BLaER1 treated with 17β-estradiol and CSF1 and Interleukin-3, amounts not matched to agents 10 nM and 100 nM (cell line): Measurements from ENCODE around the gene ARL6IP1.

Experiments used
- H3K27ac ChIP-seq, 11 experiments: shearing (Covaris generic); formaldehyde crosslinking; 2 replicates each; pipeline ENCODE4 v1.8.1; 2022
- H3K27me3 ChIP-seq, 11 experiments: shearing (Covaris generic); formaldehyde crosslinking; 2 replicates each; pipeline ENCODE4 v1.8.1; 2022
- H3K36me3 ChIP-seq, 11 experiments: shearing (Covaris generic); formaldehyde crosslinking; 2 replicates each; pipeline ENCODE4 v1.8.1; 2022
- H3K4me1 ChIP-seq, 10 experiments: shearing (Covaris generic); formaldehyde crosslinking; 2 replicates each; pipeline ENCODE4 v1.8.1; 2022
- H3K4me2 ChIP-seq, 11 experiments: shearing (Covaris generic); formaldehyde crosslinking; 2 replicates each; pipeline ENCODE4 v1.8.1; 2022
- H3K4me3 ChIP-seq, 10 experiments: shearing (Covaris generic); formaldehyde crosslinking; 2 replicates each; pipeline ENCODE4 v1.8.1; 2022
- H3K9ac ChIP-seq, 11 experiments: shearing (Covaris generic); formaldehyde crosslinking; 2 replicates each; pipeline ENCODE4 v1.8.1; 2022
- H3K9me3 ChIP-seq, 11 experiments: shearing (Covaris generic); formaldehyde crosslinking; replicated peaks in 1 of 11; 2 replicates each; pipeline ENCODE4 v1.8.1; 2022
- H4K20me1 ChIP-seq, 11 experiments: shearing (Covaris generic); formaldehyde crosslinking; 2 replicates each; pipeline ENCODE4 v1.8.1; 2022
- Cebpa-rat ChIP-seq, 11 experiments: shearing (Covaris generic); IDR thresholded peaks; 2 replicates each; pipeline ENCODE4 v1.8.1; 2022

The ARL6IP1 gene

DNA sequence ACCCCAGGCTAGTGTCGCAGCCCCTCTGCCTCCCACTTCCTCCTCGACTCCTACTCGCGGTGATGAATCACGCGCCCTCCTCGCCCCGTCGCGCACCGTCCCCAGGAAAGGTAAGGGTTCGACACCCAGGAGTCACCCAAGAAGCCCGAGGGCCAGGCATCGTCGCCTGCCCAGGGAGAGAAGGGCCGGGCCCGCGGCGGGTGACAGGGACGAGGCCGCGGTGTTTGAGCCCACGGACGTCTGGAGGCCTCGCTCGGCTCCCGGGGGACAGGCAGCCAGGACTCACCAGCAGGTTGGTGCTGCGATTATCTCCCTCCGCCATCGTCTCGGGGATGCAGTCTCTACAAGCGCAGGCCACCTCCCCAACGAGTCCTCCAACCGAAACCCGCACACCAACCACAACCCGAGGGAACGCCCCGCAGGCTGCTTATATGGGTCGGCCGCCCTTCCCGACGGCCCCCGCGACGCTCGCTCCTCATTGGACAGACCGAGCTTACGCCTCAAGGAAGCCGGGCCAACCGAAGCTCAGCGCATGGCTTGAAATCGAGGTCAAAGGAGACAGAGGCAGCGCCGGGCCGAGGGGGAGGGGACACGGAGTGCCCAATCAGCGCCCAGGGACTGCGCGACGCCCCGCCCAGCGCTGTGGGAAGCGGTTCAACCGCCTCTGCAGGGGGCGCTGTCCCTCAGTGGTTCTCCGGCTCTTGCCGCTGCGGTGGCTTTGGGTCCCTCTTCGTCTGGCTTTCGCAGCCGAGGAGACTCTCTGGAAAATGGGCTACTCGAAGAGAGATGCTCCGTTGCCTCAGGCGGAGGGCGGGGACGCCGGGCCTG lies at the start of gene ARL6IP1:
Gene ARL6IP1, minus strand, starts transcription at position 405 of the 828 bp plus-strand sequence. Its CDS starts 83 bp downstream, at position 322.
- Histone ChIP-seq H3K27ac (peak within 1 kb of the TSS; percentile 85 to 98 (median 95)), H3K9ac (peak within 1 kb of the TSS; percentile 93 to 98 (median 96)), H3K4me1 (peaks cover 41 to 74% (median 68%) of the 10 kb centered on the region in 10 experiments), H3K36me3 (peaks cover 23 to 61% (median 41%) of the 10 kb centered on the region in 11 experiments), H3K9me3 (peaks cover 0 to 6% (median 0%) of the 10 kb centered on the region in 11 experiments; a peak in 3 of 22 replicates), H3K27me3 (no peaks in the 10 kb centered on the region), H4K20me1 (peaks cover 38 to 49% (median 48%) of the 10 kb centered on the region in 11 experiments; a peak in 21 of 22 replicates), H3K4me2 (peak within 1 kb of the TSS; percentile 81 to 100 (median 94)), H3K4me3 (peak within 1 kb of the TSS; percentile 83 to 98 (median 90))
- TF ChIP-seq Cebpa-rat (IDR thresholded peaks at IDR 0.05), result no peak

- Histone ChIP-seq H3K9ac (no peak overlapping the region), H3K4me1 (no peaks in the 10 kb centered on the region), H3K9me3 (no peaks in the 10 kb centered on the region), H3K4me2 (no peak overlapping the region), H3K36me3 (peaks cover 96 to 98% (median 97%) of the 10 kb centered on the region in 11 experiments), H4K20me1 (peaks cover 0 to 38% (median 21%) of the 10 kb centered on the region in 11 experiments; a peak in 15 of 22 replicates), H3K4me3 (no peak overlapping the region), H3K27me3 (no peaks in the 10 kb centered on the region), H3K27ac (no peak overlapping the region)
- no peak for TF ChIP-seq Cebpa-rat (IDR thresholded peaks at IDR 0.05)
These were observed 45.1 kb upstream of the ARL6IP1 start for GRCh38 chr16:18846416-18846815.

GRCh38 chr16:18842565-18842964 lies 41.2 kb upstream of the ARL6IP1 start:
- Histone ChIP-seq H3K27ac (no peak overlapping the region), H3K27me3 (no peaks in the 10 kb centered on the region), H3K9ac (no peak overlapping the region), H3K36me3 (peaks cover 93 to 98% (median 97%) of the 10 kb centered on the region in 11 experiments), H3K4me2 (no peak overlapping the region), H3K9me3 (no peaks in the 10 kb centered on the region), H3K4me1 (no peaks in the 10 kb centered on the region), H3K4me3 (no peak overlapping the region), H4K20me1 (peaks cover 0 to 43% (median 20%) of the 10 kb centered on the region in 11 experiments; a peak in 14 of 22 replicates)
- no peak for TF ChIP-seq Cebpa-rat (IDR thresholded peaks at IDR 0.05)

GRCh38 chr16:18841833-18842525 lies 40.6 kb upstream of the ARL6IP1 start:
- Histone ChIP-seq H3K36me3 (peaks cover 93 to 98% (median 97%) of the 10 kb centered on the region in 11 experiments), H3K27me3 (no peaks in the 10 kb centered on the region), H3K4me1 (no peaks in the 10 kb centered on the region), H4K20me1 (peaks cover 0 to 45% (median 20%) of the 10 kb centered on the region in 11 experiments; a peak in 14 of 22 replicates), H3K4me3 (no peak overlapping the region), H3K9me3 (no peaks in the 10 kb centered on the region), H3K9ac (no peak overlapping the region), H3K4me2 (no peak overlapping the region), H3K27ac (no peak overlapping the region)
- TF ChIP-seq Cebpa-rat (IDR thresholded peaks at IDR 0.05), result no peak

DNA sequence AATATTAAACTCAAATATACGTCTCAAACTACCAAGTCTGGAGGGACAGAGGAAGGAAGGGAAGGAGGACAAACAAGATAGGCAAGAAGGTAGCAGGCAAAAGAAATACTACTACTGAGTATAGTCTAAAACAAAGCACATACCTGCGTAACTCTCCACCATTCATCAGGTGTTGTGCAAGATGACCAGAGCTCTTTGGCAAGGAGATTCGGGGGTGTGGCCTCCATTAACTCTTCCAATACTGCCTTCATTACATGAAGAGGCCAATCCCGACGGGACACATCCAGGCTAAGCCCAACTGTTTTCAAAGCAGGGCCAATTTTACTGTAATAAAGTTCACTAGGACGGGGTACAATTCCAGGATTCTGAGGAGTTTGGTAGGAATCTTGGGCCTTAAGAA lies 38.2 kb upstream of the ARL6IP1 start:
- H3K4me1 ChIP-seq, result no peaks in the 10 kb centered on the region
- no peaks in the 10 kb centered on the region for H3K9me3 ChIP-seq
- no peak overlapping the region for H3K4me3 ChIP-seq
- H3K36me3 ChIP-seq, result peaks cover 93 to 98% (median 97%) of the 10 kb centered on the region in 11 experiments
- no peak for TF ChIP-seq Cebpa-rat (IDR thresholded peaks at IDR 0.05)
- no peak overlapping the region for H3K4me2 ChIP-seq
- H4K20me1 ChIP-seq, result peaks cover 0 to 31% (median 21%) of the 10 kb centered on the region in 11 experiments; a peak in 12 of 22 replicates
- no peak overlapping the region for H3K9ac ChIP-seq
- no peak overlapping the region for H3K27ac ChIP-seq
- no peaks in the 10 kb centered on the region for H3K27me3 ChIP-seq

GRCh38 chr16:18836702-18837101 lies 35.4 kb upstream of the ARL6IP1 start:
- no peak for TF ChIP-seq Cebpa-rat (IDR thresholded peaks at IDR 0.05)
- H3K36me3 ChIP-seq, result peaks cover 94 to 100% (median 100%) of the 10 kb centered on the region in 11 experiments
- H3K9ac ChIP-seq, result no peak overlapping the region
- H3K27me3 ChIP-seq, result no peaks in the 10 kb centered on the region
- H3K4me1 ChIP-seq, result no peaks in the 10 kb centered on the region
- H3K4me2 ChIP-seq, result no peak overlapping the region
- H3K27ac ChIP-seq, result no peak overlapping the region
- no peaks in the 10 kb centered on the region for H3K9me3 ChIP-seq
- no peak overlapping the region for H3K4me3 ChIP-seq
- H4K20me1 ChIP-seq, result peaks cover 0 to 34% (median 11%) of the 10 kb centered on the region in 11 experiments; a peak in 11 of 22 replicates

- peaks cover 0 to 30% (median 7%) of the 10 kb centered on the region in 11 experiments; a peak in 10 of 22 replicates for H4K20me1 ChIP-seq
- no peaks in the 10 kb centered on the region for H3K27me3 ChIP-seq
- H3K27ac ChIP-seq, result no peak overlapping the region
- H3K4me3 ChIP-seq, result no peak overlapping the region
- H3K4me1 ChIP-seq, result no peaks in the 10 kb centered on the region
- no peaks in the 10 kb centered on the region for H3K9me3 ChIP-seq
- H3K9ac ChIP-seq, result no peak overlapping the region
- TF ChIP-seq Cebpa-rat (IDR thresholded peaks at IDR 0.05), result no peak
- no peak overlapping the region for H3K4me2 ChIP-seq
- H3K36me3 ChIP-seq, result peaks cover 97 to 100% (median 99%) of the 10 kb centered on the region in 11 experiments
These were observed 33.5 kb upstream of the ARL6IP1 start for GRCh38 chr16:18834864-18835263.

GRCh38 chr16:18833707-18834505 lies 32.6 kb upstream of the ARL6IP1 start:
- no peaks in the 10 kb centered on the region for H3K4me1 ChIP-seq
- no peaks in the 10 kb centered on the region for H3K27me3 ChIP-seq
- H3K9me3 ChIP-seq, result peaks cover 0 to 7% (median 0%) of the 10 kb centered on the region in 11 experiments; a peak in 6 of 22 replicates
- H3K36me3 ChIP-seq, result peaks cover 97 to 100% (median 99%) of the 10 kb centered on the region in 11 experiments
- no peak overlapping the region for H3K27ac ChIP-seq
- peaks cover 0 to 23% (median 7%) of the 10 kb centered on the region in 11 experiments; a peak in 10 of 22 replicates for H4K20me1 ChIP-seq
- H3K9ac ChIP-seq, result no peak overlapping the region
- H3K4me3 ChIP-seq, result no peak overlapping the region
- no peak overlapping the region for H3K4me2 ChIP-seq
- TF ChIP-seq Cebpa-rat (IDR thresholded peaks at IDR 0.05), result no peak
